Measurements from ENCODE around the gene ATXN8OS.
"Not testable (repeated sequence)": the region's sequence is repeated elsewhere in the genome, so short reads cannot be mapped to it uniquely, and the experiment has no call there.

ATXN8OS gene

DNA sequence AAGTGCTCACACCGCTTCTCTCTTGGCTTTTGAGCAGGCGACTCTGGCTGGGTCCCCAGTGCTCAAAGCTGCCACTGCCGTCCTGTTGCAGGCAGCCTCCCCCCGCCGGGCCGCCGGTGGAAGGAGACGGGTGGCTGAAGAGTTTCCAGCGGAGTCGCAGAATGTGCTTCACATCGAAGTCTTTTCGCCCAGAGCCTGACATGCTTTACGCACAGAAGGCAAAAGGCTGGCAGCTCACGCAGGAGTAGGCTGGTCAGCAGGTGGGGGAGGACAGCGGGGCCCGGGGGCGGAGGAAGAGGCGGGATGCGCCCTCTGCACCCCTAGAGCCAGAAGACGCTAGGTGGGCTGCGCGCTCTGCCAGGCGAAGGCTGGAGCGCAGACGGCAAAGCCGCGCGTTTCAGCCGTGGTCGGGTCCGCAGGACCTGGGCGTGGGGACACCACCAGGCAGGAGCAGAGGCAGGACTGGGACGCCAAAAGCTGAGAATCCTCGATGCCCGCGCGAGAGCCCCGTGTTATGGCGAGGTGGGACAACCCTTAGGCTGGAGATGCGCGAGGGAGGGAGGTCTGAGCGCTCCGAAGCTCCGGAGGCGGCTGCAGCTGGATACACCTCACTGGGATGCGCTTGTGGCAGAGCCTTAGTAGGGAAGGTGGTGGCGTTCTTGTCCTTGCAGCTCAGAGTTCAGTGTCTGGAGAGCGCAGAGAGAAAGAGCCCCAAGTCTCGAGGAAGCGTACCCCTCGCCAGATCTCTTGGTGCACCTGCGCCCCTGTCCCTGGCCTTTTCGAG, at the start of gene ATXN8OS:
ATXN8OS (plus strand) TSS at position 329 of the 784 bp plus-strand sequence.
- FAIRE-seq (no peak), DNase-seq (ENCODE audit: low spot score) (no peak)

GRCh38 chr13:70080012-70080411, 27.6 kb upstream of the ATXN8OS start:
- DNase-seq (ENCODE audit: low spot score) (no peak), FAIRE-seq (no peak)

GRCh38 chr13:70087247-70087646, 20.4 kb upstream of the ATXN8OS start:
- no peak for DNase-seq (ENCODE audit: low spot score)
- no peak for FAIRE-seq

DNA sequence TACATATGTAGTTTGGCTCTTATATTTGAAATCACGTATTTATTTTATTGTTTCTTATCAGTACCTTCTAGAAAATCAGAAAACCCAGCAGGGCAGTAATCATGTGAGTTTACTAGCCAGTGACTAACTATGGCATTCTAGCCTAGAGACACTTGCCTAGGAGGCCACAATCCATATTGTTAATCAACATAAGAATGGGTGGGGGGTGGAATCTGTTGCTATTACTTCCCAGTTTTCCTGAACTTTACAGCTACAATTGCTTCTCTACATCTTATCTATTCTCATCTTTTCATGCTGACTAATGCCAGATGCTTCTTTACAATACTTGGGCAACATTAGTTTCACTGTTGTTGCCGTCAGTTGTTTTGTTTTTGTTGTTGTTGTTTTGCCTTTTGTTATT, 18.7 kb upstream of the ATXN8OS start:
- DNase-seq (ENCODE audit: low spot score), result no peak
- FAIRE-seq, result no peak

- DNase-seq (ENCODE audit: low spot score) (no peak), FAIRE-seq (peak; percentile 43)
These were observed 17.4 kb upstream of the ATXN8OS start for GRCh38 chr13:70090036-70090723.

DNA sequence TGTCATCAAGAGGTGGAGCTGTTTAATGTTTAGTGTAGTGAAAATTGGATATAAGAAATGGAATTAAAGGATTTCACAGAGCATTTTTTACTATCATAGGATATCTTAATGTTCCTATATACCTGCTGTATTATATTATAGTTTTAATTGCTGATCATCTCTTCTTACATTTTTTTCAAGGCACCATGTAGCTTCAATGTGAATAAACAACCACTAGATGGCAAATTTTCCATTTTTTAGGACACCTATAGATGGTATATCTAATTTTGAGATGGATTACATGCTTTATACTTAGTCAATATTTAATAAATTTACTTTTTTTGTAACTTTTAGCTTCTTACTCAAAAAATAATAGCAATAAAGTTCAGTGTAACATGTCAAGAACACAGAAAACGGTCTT, 9.0 kb upstream of the ATXN8OS start:
- DNase-seq (ENCODE audit: low spot score), result peak; percentile 20
- peak; percentile 69 for FAIRE-seq

DNA sequence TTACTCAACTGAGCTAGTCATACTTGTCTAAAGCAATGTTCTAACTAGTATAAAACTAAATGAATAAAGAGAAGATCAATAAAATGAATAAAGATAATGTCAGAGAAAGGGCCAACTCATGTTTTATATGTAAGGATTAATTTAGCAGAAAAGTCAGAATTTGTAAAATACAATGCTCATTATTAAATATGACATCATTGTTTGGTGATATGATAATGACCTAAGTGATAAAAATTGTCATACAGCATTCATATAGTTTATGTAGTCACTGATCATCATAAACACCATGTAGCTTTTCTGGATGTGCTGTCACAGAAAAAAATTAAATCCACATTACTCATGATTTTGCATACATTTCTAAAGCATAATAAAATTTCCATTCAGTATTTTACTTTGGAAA, 3.1 kb upstream of the ATXN8OS start:
- DNase-seq (ENCODE audit: low spot score) (no peak), FAIRE-seq (no peak)

- no peak for DNase-seq (ENCODE audit: low spot score)
These were observed 515 bp upstream of the ATXN8OS start for GRCh38 chr13:70107125-70107497.

DNA sequence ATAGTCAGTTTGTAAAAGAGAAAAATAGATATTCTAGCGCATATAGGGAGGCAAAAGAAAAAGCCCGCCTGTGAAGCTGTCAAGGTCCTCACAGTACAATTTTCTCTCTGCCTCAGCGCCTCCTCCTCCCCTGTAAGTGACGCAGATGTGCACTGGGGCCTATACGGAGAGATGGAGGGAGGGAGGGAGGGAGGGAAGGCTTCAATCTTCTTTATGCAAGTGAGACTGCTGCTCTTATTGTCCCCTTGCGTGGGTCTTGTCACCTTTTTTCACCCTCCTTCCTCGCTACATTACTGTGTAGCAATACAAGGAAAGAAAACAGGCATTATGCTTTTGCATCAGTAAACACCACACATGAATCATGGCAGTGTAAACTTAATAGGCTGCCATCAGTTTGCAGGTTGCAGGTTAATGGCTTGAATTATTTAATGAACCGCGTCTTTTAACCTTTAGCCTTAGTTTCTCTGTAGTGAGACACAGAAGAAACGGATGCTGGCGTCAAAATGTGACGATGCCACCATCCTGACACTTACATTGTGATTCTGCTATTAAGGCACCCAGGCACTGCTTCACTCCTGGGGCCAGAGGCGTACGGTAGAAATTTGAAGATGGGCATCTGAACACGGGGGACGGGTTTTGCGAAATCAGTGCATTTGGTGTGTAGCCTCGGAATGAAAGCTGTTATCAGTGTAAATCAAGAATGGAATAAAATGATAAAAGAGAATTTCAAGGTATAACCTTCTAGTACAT, 905 bp downstream of the ATXN8OS start, which contains the start of gene KLHL1:
KLHL1 (minus strand) TSS at position 97 of the 750 bp plus-strand sequence. CDS start 753 bp downstream, outside the sequence.
- FAIRE-seq (no peak), DNase-seq (ENCODE audit: low spot score) (no peak)

More at GRCh38 chr13:70107125-70107497, 515 bp upstream of the ATXN8OS start:
- FAIRE-seq, result no peak

- DNase-seq (ENCODE audit: low spot score) (no peak), FAIRE-seq (no peak)
These were observed 9.8 kb downstream of the ATXN8OS start for GRCh38 chr13:70117338-70117905.

DNA sequence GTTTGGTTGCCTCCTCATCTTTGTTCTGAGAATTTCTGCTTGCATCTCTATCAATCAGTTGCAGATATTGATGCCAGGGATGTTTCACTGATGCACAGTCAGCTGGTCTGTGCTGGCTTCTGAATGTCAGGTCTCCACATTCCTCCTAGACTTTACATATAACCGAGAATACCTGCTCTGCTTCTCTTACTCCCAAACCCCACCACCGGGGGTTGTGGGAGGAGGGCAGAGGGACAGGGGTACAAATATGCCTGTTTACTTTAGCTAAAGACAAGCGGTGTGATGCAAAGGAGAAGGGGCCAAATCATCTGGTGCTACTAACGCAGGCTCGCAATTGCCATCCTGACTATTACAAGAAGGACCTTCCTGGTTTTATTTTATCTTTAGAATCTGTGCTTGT, 18.1 kb downstream of the ATXN8OS start:
- FAIRE-seq, result no peak
- DNase-seq (ENCODE audit: low spot score), result no peak

DNA sequence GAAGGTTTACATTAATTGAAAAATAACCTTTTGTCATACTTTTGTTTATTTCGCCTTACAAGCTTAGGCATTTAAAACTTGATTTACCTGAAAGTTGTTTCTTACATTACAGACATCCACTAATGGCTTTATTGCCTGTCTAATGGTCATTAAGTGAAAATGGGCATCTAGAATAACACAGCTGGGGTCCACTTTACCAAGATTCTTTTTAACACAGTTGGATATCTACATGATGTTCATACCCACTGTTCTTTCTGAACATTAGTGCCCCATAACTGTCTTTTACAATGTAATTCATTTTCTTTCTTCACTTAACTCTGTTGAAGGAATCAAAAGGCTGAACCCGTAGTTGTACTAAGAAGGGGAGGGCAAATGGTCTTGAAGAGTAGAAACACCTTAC, 20.5 kb downstream of the ATXN8OS start:
- FAIRE-seq (no peak), DNase-seq (ENCODE audit: low spot score) (no peak)

GRCh38 chr13:70142658-70143057, 35.0 kb downstream of the ATXN8OS start:
- not testable (repeated sequence) for FAIRE-seq; DNase-seq (ENCODE audit: low spot score)

DNA sequence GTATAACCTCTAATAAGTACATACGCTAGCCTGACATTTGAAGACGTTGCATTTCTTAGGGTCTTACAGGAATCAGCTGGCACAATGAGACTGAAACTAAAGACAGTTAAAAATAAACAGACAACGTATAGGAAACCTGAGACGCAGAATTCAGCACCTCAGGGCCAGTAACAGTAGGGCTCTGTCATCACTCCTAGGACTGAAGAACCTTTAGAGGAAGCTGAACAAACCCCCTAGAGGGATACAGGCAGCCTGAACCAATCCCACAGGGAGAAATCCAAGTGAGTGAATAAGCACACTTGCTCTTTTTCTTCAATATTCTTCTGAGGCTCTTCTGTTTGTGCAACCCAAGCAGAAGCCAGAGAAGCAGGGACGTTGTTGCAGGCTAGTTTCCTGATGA, 54.5 kb downstream of the ATXN8OS start:
- DNase-seq (ENCODE audit: low spot score) (no peak), FAIRE-seq (no peak)

- no peak for DNase-seq (ENCODE audit: low spot score)
- FAIRE-seq, result no peak
These were observed 63.1 kb downstream of the ATXN8OS start for GRCh38 chr13:70170689-70171088.

DNA sequence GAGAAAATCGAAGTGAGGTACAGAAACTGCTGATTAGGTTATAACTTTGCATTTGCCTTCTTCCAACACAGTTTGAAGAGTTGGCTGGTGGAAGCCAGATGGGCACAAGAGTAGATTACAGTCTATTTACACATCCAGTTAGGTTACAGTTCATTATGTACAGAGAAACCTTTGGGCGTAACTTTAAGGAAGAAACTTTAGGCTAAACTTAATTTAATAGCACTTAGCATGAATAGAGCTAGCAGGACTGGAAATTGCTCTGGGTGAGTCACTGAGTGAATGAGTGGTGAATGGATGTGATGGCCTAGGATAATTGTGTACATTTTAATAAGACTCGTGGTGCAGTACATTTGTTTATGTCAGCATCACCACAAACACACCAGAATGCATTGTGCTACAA, 63.5 kb downstream of the ATXN8OS start:
- no peak for DNase-seq (ENCODE audit: low spot score)
- FAIRE-seq, result no peak

- FAIRE-seq, result peak; percentile 62
- no peak for DNase-seq (ENCODE audit: low spot score)
These were observed 65.4 kb downstream of the ATXN8OS start for GRCh38 chr13:70172946-70173597.

DNA sequence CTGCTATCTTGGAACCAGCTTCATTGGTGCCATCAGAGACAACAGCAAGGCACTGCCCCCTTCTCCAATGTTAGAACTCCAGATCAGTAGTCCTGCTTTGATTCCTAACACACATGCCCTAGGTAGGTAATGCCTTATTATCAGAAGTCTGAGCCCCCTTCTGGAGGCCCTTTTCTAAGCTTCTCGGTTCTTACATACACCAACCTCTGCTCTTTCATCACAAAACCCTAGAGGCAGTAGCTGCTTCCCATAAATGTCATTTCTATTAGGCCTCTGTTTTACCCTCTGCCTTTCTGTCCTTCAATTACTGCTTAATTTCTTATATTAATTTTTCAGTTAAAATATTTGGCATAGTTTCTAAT, 66.0 kb downstream of the ATXN8OS start:
- no peak for FAIRE-seq

GRCh38 chr13:70178346-70178745, 70.7 kb downstream of the ATXN8OS start:
- DNase-seq (ENCODE audit: low spot score) (no peak), FAIRE-seq (no peak)

More for the DNA sequence above, 66.0 kb downstream of the ATXN8OS start:
- DNase-seq (ENCODE audit: low spot score), result no peak

All from RCC 7860 (cell line).